GM18519 (cell line): ENCODE data around the gene ZDHHC11B.
"Not testable (repeated sequence)": the region's sequence is repeated elsewhere in the genome, so short reads cannot be mapped to it uniquely, and the experiment has no call there.

Experiments
- ATAC-seq: cut with Tn5 transposase; IDR thresholded peaks from one replicate; pipeline ENCODE4 v1.9.1; 2021; ENCODE audit warnings: mild to moderate bottlenecking, moderate library complexity; ENCODE audit not compliant: unreplicated experiment, low FRiP score

Gene ZDHHC11B

GRCh38 chr5:784428-785177, at the start of gene ZDHHC11B:
Gene ZDHHC11B (minus strand): TSS chr5:784729. CDS start chr5:766919, 17,810 bp downstream.
- ATAC-seq, result peak; percentile 50

GRCh38 chr5:834013-834412, 49.5 kb upstream of the ZDHHC11B start:
- ATAC-seq, result not testable (repeated sequence)

GRCh38 chr5:828194-828593, 43.7 kb upstream of the ZDHHC11B start:
- ATAC-seq, result not testable (repeated sequence)

DNA sequence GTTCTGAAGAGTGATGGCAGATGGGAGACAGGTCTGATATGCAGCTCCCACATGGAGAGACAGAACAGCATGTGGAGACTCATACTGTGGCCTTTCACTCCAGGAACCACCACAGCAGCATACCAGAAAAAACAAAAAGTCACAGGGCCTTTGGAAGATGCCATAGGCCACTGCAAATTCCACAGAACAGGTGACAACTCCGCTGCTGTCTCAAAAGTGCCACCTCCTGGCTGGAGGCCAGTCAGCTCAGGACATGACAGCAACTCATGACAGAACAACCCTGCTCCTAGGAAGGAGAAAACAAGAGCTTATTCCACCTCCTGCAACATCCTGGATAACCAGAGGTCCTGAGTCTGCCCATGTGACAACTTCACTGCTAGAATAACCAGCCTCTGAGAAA, 41.0 kb upstream of the ZDHHC11B start:
- ATAC-seq, result not testable (repeated sequence)

- no peak for ATAC-seq
These were observed 37.0 kb upstream of the ZDHHC11B start for GRCh38 chr5:821504-821903.

GRCh38 chr5:820245-820644, 35.7 kb upstream of the ZDHHC11B start:
- no peak for ATAC-seq

- no peak for ATAC-seq
These were observed 34.5 kb upstream of the ZDHHC11B start for GRCh38 chr5:819078-819477.

GRCh38 chr5:816176-816575, 31.6 kb upstream of the ZDHHC11B start:
- ATAC-seq, result no peak

DNA sequence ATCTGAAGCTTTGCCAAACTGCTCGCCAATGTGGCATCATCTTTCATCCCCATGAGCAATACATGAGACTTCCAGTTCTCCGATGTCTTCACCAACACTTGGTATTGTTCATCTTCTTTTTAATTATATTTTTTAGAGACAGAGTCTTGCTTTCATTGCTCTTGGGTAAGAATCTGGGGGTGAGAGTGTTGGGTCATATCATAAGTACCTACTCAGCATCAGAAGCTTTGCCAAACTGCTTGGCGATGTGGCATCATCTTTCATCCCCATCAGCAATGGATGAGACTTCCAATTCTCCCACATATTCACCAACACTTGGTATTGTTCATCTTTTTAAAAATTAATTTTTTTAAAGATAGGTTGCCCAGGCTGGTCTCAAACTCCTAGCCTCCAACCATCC, 30.9 kb upstream of the ZDHHC11B start:
- ATAC-seq, result no peak

DNA sequence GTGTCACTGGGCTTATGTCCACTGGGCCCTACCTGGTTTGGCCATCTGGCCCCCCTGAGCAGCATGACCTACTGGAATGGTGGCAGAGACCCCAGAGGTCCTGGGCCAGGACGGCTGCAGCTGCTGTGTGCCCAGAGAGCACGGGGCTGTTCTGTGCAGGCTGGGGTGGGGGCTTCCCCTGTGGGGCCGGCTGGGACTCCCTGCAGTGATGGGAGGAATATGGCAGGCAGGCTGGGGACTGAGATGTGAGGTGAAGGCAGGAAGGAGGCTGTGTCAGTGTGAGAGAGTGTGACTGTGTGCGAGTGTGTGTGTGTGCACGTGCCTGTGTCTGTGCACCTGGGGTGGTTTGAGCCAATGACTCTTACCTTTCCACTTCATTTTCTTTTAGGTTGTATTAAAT, 29.0 kb upstream of the ZDHHC11B start:
- ATAC-seq, result not testable (repeated sequence)

- ATAC-seq, result not testable (repeated sequence)
These were observed 26.9 kb upstream of the ZDHHC11B start for GRCh38 chr5:811384-811783.

DNA sequence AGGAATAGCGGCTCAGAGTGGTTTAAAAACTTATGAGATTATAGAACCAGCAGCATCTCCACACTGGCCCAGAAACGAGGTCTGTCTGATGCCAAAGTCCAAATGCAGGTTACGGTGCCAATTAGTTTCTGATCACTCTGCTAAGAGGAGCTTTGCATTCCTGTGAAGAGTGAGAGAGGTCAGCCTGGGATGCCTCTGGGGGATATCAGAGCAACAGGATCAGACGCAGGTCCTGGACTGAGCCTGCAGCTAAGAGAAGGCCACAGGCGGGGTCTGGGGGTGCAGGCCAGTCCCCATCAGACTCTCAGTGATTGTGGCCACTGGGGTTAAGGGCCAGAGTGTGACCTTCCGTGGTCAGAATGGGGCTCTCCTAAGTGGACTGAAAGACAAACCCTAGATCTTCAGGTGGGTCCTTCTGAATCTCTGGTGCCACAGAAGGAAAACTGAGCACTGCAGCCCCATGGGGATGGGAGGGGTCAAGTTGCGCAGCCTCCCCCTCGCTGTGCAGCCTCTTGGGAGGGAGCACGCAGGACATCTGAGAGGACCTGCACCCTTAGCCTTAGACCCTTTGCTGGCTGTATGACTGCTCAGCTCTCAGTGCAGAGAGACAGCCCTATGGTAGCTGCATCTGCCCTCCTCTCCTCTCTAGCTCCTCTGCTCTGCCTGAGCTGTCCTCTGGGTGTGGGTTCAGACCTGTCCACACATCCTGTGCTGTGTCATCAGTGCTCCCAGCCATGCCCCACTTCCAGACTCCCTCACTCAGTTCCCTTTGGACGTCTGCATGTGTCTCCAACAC, 23.4 kb upstream of the ZDHHC11B start:
- not testable (repeated sequence) for ATAC-seq

DNA sequence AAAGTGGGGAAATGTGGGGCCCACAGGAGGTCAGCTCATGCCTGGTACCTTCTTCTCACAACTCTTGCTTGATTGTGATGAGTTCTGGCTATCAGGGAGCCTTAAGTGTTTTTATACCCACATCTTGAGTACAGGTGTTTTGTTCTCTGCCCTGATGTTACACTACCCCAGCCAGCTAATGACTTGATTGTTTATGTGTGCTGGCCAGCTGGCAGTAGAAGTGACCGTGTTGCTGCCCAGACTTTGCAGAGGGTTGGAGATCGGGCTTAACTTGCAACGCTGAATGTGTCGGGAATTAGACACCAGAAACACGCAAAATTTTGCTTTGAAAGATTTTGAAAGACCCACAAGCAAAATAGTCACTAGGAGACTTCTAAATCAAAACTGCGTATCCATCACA, 16.9 kb upstream of the ZDHHC11B start:
- no peak for ATAC-seq

DNA sequence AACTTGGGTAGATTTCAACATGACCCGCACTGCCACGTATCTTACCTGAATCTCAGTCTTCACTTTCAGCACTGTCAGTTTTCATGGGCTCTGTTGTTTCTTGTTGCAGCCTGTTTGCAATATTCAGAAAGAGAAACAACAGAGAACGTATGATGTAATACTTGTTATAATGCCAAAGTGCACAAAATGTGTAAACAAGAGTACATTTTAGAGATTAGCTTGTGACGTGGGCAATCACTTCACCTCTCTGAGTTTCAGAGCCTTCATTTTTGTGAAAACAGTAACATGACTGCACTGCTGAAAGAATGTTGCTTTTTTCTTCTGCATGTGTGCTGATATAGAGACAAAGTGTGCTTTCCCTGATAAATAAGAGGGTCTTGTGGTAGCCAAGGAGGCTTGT, 16.5 kb upstream of the ZDHHC11B start:
- ATAC-seq, result not testable (repeated sequence)

DNA sequence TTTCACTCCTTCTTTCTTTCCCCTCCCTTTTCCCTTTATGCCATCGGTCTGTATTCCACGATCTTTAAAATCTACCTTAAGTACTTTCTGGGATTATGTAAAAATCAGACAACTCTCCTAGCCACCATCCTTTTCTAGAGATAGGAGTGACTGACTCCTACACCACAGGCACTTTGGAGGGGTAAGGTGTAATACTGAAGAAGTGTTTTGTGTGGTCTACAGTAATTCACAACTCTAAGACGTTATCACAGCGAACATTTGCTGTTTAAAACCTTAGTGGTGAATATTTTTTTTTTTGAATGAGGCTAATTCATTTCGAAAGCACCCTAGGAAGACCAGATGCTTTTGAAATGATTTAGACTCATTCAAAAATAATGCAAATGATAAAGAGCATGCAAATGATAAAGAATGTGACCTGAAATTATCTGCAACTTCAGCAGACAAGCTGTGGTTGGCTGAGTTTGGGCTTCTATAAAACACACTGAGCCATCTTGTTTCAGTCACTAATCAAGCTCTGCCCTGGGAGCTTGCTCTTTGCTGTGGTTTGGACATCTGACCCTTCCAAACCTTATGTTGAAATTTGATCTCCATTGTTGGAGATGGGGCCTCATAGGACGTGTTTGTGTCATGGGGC, 14.1 kb upstream of the ZDHHC11B start:
- ATAC-seq, result not testable (repeated sequence)

GRCh38 chr5:797986-798385, 13.5 kb upstream of the ZDHHC11B start:
- ATAC-seq, result not testable (repeated sequence)

- not testable (repeated sequence) for ATAC-seq
These were observed 11.3 kb upstream of the ZDHHC11B start for GRCh38 chr5:795873-796272.

DNA sequence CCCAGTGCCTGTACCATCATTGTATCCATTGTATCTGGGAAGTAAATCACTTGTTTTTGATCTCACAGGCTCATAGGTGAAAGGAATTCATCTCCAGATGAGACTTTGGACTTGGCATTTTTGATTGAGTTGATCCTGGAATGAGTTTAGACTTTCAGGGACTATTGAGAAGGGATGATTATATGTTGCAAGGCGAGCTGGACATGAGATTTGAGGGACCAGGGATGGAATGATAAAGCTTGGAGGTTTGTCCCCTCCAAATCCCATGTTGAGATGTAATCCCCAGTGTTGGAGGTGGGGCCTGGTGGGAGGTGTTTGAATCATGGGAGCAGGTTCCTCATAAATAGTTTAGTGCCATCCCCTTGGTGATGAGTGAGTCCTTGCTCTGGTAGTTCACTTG, 10.4 kb upstream of the ZDHHC11B start:
- not testable (repeated sequence) for ATAC-seq

DNA sequence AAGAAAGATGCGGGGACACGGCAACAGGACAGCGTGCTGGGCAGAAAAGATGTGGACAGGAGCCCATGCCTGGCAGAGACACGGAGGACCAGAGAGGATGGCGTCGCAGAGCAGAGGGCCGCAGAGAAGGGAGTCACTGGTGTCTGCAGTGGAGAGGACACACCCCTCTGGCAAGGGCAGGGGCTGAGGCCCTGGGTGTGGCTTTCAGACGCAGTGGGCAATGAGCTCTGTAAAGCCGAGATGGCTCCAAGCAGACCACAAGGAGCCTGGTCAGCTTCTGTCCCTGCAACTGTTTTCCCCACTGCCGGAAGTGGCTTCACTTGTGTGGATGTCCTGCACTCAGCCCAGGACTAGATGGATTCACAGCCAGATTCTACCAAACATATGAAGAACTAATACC, 4.2 kb upstream of the ZDHHC11B start:
- ATAC-seq, result not testable (repeated sequence)

- ATAC-seq, result not testable (repeated sequence)
These were observed 3.3 kb upstream of the ZDHHC11B start for GRCh38 chr5:787857-788233.

DNA sequence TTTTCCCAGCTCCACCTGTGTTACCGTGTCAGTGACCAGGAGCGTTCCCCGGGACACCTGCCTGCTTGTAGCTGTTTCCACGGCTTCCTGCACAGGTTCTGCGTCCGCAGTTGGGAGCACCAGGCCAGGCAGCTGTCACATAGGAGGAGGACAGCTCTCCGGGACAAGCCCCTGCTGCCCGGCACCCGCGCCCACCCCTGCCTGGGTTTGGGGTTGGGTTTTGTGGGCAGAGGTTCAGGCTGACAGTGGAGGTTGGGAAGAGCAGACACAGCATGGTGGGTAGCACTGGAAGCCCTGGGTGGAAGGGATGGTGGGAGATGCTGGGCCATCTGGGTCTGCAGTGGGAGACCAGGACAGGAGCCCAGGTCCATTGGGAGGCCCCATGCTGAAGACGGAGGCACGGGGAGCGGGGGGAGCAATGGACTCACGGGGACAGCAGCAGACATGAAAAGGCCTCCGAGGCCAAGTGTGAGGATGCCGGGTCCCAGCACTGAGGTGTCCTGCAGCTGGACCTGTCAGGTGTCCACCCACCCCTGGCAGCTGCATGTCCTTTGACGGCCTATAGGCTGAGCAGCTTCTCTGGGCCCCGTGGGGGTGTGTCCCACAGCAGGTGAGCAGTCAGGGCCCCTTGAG, 2.8 kb upstream of the ZDHHC11B start:
- not testable (repeated sequence) for ATAC-seq
